Hepatic stellate cell (primary cell): Measurements from ENCODE around the gene SPAAR.
"Not testable (repeated sequence)": the region's sequence is repeated elsewhere in the genome, so short reads cannot be mapped to it uniquely, and the experiment has no call there.

Experiments
- DNase-seq: peaks from one replicate; pipeline ENCODE4 v3.0.0; 2011; ENCODE audit warnings: low spot score

SPAAR gene

DNA sequence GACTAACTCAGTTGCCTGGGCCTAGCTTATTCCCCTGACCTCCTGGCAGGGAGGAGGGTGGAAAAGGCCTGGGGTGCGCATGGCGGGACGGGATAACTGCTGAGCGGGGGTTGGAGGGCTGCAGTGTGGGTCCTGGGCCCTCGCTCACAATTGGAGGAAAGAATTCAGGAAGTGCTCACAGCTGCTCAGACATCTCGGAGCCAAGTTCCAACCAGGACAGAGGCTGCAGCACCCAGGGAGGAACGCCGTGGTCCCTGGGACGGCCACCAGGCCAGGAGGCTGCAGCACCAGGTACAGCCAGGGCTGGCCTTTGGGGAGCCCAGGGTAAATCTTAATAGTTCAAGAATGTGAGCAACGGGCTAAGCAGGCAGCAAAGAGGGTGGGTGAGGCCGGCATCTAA is at the start of gene SPAAR:
Gene SPAAR (plus strand): TSS at position 217 of the 400 bp plus-strand sequence. CDS start 974 bp downstream, outside the sequence.
- no peak for DNase-seq

GRCh38 chr9:35859990-35860339 is 49.3 kb upstream of the SPAAR start:
- DNase-seq = no peak

DNA sequence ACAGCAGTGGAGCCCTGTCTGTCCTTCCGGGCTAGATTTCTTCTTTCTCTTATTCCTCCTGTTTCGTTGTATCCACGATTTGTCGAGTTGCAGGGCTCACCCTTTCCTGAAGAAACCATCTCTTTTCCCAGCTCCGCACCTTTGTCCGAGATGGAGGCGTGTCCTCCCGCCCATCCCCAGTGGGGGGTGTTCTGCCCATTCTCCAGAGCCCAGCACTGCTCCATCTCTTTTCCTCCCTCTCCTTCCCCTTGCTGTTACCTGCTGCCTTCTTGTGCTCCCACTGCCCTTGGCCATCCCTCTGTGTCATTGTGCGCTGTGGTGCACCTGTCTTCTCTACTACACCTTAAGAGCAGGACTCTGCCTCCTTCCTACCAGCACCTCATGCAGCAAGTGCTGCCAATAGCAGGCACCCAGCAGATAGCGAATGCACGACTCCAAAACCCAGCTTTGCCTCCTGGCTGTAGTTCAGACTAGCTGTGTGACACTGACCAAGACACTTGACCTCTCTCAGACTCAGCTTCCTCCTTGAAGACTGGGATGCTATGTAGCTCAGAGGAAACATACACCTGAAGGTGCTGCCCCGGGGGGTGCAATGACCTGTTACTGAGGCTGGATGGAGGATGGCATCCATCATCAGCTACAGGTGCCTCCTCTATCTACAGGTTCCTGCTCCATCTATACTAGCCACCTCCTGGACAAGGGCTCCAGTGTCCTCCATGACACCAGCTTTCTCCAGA is 48.0 kb upstream of the SPAAR start:
- DNase-seq = no peak

- no peak for DNase-seq
Observed at GRCh38 chr9:35862328-35862727, 47.0 kb upstream of the SPAAR start.

GRCh38 chr9:35863583-35863982 is 45.7 kb upstream of the SPAAR start:
- no peak for DNase-seq

GRCh38 chr9:35864695-35865255 is 44.5 kb upstream of the SPAAR start:
- DNase-seq = no peak

GRCh38 chr9:35867538-35867937 is 41.8 kb upstream of the SPAAR start:
- no peak for DNase-seq

DNA sequence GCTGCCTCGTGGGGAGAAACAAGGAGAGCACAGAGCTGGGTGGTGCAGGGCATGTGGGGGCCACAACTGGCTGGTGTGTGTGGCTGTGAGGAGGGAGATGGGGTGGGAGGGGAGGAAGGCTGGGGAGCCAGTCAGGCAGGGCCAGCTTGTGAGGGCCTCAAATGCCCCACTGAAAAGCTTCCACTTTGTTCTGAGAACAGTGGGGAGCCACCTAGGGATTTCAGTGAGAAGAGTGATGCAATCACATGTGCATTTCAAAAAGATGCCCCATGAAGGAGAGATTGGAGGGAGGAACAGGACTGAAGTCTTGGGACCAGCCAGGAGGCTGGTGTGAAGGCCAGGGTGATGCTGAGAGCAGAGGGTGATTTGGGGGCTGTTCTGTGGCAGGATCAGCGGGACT is 40.4 kb upstream of the SPAAR start:
- no peak for DNase-seq

DNA sequence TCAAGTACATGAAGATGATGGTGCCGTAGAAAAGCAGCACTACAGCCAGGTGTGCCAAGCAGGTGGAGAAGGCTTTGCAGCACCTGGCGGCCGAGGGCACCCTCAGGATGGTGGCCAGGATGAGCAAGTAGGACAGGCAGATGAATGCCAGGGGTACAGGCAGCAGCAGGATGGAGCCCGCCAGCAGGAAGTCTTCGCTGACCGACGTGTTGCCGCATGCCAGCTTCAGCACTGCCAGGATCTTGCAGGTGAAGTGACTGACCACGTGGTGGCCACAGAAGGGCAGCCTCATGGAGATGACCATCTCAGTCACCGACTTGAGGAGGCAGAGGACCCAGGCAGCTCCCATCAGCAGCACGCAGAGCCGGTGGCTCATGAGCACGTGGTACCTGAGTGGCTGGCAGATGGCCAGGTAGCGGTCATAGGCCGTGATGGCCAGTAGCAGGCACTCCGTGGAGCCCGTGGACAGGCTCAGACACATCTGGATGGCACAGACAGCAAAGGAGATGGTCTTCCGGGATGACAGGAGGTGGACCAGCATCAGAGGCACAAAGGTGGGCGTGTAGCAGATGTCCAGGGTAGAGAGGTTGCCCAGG is 39.6 kb upstream of the SPAAR start:
- DNase-seq = no peak

DNA sequence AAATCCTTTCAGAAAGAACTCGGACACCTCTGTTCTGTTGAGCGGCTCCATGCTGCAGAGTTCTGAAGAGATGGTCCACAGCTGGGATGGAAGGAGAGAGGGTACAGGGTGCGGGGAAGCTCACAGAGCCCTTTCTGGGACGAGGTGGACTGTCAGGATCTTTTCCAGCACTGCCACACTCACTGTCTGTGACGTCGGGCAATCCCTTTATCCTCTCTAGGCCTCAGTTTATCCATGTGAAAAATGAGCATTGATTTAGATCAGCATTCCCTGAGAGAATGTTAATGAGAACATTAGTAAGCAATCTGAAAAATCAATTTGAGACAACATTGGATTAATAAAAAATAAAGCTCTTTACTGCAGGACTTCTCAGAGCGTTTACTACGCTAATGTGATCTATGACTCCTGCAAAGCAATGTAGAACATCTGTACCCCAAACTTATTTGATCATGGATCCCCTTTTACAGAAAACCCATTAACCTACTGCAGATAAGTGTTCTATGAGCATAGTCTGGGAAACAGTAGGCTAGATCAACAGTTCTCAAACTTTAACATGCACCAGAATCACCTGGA is 38.9 kb upstream of the SPAAR start, which contains the start of gene OR13J1:
Gene OR13J1 (minus strand): TSS at position 51 of the 573 bp plus-strand sequence. CDS start 0 bp downstream, at position 51.
- no peak for DNase-seq

DNA sequence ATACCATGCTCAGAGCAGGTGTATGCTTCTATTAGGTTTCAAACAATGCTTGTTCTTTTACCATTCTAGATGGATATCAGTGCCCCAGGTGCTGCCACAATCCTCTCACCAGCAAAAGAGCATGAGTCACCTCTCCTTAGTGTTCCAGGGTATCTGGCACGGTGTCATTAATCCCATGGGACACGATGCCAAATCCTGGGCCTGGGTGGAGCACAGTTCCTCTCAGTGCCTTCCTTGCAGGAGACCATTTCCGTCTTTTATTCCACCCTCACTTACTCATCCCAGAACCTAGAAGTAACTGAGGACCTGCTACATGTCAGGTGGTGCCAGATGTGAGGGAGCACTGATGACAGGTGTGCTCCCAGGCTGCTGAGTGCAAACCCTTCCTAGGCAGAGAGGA is 37.7 kb upstream of the SPAAR start:
- no peak for DNase-seq

GRCh38 chr9:35872505-35872904 is 36.8 kb upstream of the SPAAR start:
- DNase-seq = no peak

GRCh38 chr9:35882263-35882848 is 26.9 kb upstream of the SPAAR start:
- peak; percentile 74 for DNase-seq

DNA sequence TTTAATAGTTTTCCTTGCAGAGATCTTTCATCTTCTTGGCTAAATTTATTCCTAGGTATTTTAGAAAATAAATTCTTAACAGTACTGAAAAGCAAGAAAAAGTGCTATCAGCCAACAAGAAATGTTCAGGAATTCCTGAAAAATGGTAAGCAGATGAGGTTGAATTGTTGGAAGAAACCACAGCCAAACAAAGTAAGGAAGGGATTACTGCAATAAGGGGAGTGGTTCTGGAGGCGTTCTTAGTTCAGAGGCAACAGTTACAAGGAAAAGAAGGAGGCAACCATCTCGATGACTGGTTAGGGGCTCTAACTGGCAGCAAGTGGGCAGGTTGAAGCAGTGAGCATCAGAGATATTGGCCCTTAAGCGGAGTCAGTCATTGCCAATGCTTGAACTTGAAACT is 26.3 kb upstream of the SPAAR start:
- no peak for DNase-seq

DNA sequence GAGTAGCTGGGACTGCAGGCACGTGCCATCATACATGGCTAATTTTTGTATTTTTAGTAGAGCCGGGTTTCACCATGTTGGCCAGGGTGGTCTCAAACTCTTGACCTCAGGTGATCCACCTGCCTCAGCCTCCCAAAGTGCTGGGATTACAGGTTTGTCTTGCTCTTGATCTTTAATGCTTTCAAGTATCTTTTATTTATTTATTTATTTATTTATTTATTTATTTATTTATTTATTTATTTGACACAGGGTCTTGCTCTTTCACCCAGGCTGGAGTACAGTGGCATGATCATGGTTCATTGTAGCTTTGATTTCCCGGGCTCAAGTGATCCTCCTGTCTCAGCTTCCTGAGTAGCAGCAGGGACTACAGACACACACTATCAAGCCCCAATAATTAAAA is 24.4 kb upstream of the SPAAR start:
- not testable (repeated sequence) for DNase-seq

DNA sequence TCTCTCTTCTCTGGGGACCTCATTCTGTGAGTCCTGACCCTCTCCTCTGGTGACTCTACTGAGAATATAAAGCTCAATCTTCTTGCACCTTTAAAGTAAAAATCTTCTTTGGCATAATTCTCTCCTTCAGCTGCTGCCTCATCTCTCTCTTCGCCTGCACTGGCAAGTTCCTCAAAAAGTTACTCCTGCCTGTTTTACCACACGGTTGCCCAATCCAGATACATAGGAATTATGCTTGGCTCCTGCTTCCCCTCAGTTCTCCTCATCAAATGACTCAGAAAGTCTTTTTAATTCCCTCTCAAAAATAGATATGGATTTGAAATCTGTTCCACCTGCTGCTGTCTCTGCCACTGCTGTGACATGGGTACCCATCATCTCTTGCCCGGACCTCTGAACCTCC is 17.6 kb upstream of the SPAAR start:
- DNase-seq = no peak

DNA sequence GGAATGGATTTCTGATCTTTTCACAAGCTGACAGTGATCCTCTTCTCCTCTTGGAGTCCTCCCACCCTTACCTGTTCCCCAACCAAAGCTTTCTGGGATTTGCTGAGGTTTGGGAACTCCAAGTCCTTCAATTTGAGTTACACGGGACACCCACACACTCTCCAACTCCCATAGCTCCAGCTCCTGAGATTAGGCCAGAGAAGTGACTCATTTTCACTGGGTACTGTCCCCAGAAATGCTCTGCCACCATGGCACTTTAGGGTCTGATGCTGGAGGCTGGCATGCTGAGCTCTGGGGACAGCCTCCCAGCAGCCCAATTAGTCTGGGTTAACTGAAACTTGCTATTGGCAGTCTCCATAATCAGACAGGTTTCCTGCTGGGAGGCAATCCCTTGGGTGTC is 17.2 kb upstream of the SPAAR start:
- DNase-seq = no peak

DNA sequence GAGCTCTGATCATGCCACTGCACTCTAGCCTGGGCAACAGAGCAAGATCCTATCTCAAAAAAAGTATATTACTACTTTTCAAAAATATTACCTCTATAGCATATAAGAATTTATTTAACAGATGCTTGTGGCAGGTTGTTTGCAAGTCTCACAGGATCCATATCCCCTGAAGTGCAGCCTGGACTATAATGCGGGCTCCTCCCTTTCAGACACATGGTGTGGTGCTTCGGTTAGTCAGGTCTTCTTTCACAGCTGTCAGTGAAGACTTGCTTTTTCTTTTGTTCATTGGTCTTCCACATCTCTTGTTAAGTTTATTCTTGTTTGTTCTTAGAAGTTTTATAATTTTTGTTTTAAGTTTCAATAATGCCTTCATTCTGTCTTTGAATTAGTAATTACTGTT is 12.7 kb upstream of the SPAAR start:
- DNase-seq = no peak

- not testable (repeated sequence) for DNase-seq
Observed at GRCh38 chr9:35897376-35898099, 11.8 kb upstream of the SPAAR start.

- DNase-seq = no peak
Observed at GRCh38 chr9:35898337-35898736, 11.0 kb upstream of the SPAAR start.

DNA sequence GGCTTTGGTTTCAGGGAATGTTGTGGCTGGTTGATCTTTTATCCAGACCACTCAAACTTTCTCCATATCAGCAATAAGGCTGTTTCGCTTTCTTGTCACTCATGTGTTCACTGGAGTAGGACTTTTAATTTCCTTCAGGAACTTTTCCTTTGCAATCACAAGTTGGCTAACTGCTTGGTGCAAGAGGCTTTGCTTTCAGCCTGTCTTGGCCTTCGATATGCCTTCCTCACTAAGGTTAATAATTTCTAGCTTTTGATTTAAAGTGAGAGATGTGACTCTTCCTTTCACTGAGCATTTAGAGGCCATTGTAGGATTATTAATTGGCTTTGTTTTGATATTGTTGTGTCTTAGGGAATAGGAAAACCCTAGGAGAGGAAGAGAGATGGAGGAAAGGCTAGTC is 10.3 kb upstream of the SPAAR start:
- no peak for DNase-seq

DNA sequence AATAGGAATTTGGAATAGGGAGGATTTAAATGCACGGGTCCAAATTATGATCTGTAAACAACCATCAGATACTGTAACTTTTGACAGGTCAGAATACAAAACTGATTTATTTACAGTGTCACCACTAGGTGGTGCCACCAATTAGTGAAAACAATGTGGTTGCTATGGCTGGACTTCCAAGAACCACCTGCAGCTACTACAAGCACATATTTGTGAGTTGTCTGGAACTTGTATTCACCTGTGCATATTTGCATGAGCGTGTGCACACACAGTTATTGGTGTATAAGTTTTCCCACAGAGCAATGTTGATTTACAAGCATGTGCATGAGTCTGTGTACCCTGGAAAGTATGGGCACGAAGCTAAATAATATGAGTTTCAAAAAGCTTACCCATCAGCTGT is 6.2 kb upstream of the SPAAR start:
- peak; percentile 53 for DNase-seq
